Measurements from ENCODE around the gene DCXR.

GRCh38 chr17:81999976-82000802 is 37.3 kb downstream of the DCXR start:
- no peak for TF ChIP-seq CTCF (IDR thresholded peaks at IDR 0.05)
- no peak for TF ChIP-seq POLR2AphosphoS5 (IDR thresholded peaks at IDR 0.05)
- no peak for TF ChIP-seq POLR2A (IDR thresholded peaks at IDR 0.05)
- TF ChIP-seq EP300 (IDR thresholded peaks at IDR 0.05; ENCODE audit: low read depth) = no peak

All from transverse colon (tissue), 4 donors.